HepG2 (cell line): Measurements from ENCODE around the gene BSN. TPM values are rescaled to one million over a fixed set of nuclear protein-coding genes. Genes with fewer than 3 reads are reported as not detected.

Source experiments
- BRD4 ChIP-seq: sonication (generic); formaldehyde crosslinking; IDR thresholded peaks from 2 replicates; pipeline ENCODE4 v1.4.0; 2020; ENCODE audit warnings: missing genetic modification reagents
- CHD2 ChIP-seq: IDR thresholded peaks from 2 replicates; pipeline ENCODE4 v1.6.1; 2011; ENCODE audit warnings: low read depth, low read length, improper control_type of control experiment
- MEIS1 ChIP-seq: sonication (generic); formaldehyde crosslinking; IDR thresholded peaks from 2 replicates; pipeline ENCODE4 v1.9.0; 2021; ENCODE audit warnings: mild to moderate bottlenecking, missing genetic modification reagents, moderate library complexity, borderline replicate concordance
- MTA1 ChIP-seq: sonication (generic); formaldehyde crosslinking; IDR thresholded peaks from 2 replicates; pipeline ENCODE4 v1.4.0; 2020; ENCODE audit warnings: missing genetic modification reagents, mild to moderate bottlenecking, borderline replicate concordance
- RELA ChIP-seq: sonication (generic); formaldehyde crosslinking; IDR thresholded peaks from 2 replicates; pipeline ENCODE4 v1.4.0; 2020; ENCODE audit warnings: missing genetic modification reagents
- SP5 ChIP-seq: IDR thresholded peaks from 2 replicates; pipeline ENCODE4 v1.6.1; 2016; ENCODE audit warnings: low read depth, borderline replicate concordance
- ZSCAN29 ChIP-seq: sonication (generic); formaldehyde crosslinking; conservative IDR thresholded peaks from 2 replicates; pipeline ENCODE4 v1.4.0; 2020; ENCODE audit warnings: mild to moderate bottlenecking, missing genetic modification reagents
- polyA plus RNA-seq, 8 experiments: library from polyadenylated mRNA; depleted of rRNA in 3 of 8; stranded (reverse) in 7 of 8; unstranded in 1 of 8; fragments of >200 nt; fragmentation: Illumina TruSeq in 4 of 8; extraction: Trizol in 4 of 8; gene quantifications; 2 replicates each; pipeline versions ENCODE4 v1.2.1 to v1.2.3, GENCODE V29; 2011 to 2016; ENCODE audit warnings: low read depth in 4 of 8, missing spikeins in 1 of 8, mixed read lengths in 1 of 8; ENCODE audit not compliant: insufficient read depth in 1 of 8
- total RNA-seq, 5 experiments: library from RNA; depleted of rRNA; stranded (reverse); fragments of >200 nt; fragmentation: Illumina TruSeq; extraction: Trizol; gene quantifications; 2 replicates each; pipeline ENCODE4 v1.2.3, GENCODE V29; 2016; ENCODE audit warnings: low read depth in 1 of 5
- TF ChIP-seq, protein P1 (sequence below), 2 experiments: sonication (generic) in 1 of 2; formaldehyde crosslinking in 1 of 2; IDR thresholded peaks; 2 replicates each; pipeline versions ENCODE4 v1.5.1 to v1.6.1; 2011 to 2020; ENCODE audit warnings: borderline replicate concordance in 1 of 2, low read depth in 1 of 2, low read length in 1 of 2, mild to moderate bottlenecking in 1 of 2, missing genetic modification reagents in 1 of 2, moderate library complexity in 1 of 2
- TF ChIP-seq, protein P2 (sequence below), 2 experiments: sonication (generic) in 1 of 2; formaldehyde crosslinking in 1 of 2; IDR thresholded peaks; 2 replicates each; pipeline versions ENCODE4 v1.6.1 to v1.9.0; 2014 to 2022; ENCODE audit warnings: antibody characterized with exemption in 1 of 2, borderline replicate concordance in 1 of 2, inconsistent platforms in 1 of 2, low read depth in 1 of 2, missing genetic modification reagents in 1 of 2
- TF ChIP-seq, protein P3 (sequence below): sonication (generic); formaldehyde crosslinking; IDR thresholded peaks from 2 replicates; pipeline ENCODE4 v1.5.0; 2020; ENCODE audit warnings: mild to moderate bottlenecking, missing genetic modification reagents, moderate library complexity
- TF ChIP-seq, protein P4 (sequence below): sonication (generic); formaldehyde crosslinking; IDR thresholded peaks from 2 replicates; pipeline ENCODE4 v1.9.0; 2021; ENCODE audit warnings: missing genetic modification reagents, borderline replicate concordance

BSN gene
- total and polyA plus RNA-seq, 2 of the 13 experiments (the other 11 are each of a cell fraction or from before 2014, with no cell fraction given) = 0.42 to 0.86 TPM

DNA sequence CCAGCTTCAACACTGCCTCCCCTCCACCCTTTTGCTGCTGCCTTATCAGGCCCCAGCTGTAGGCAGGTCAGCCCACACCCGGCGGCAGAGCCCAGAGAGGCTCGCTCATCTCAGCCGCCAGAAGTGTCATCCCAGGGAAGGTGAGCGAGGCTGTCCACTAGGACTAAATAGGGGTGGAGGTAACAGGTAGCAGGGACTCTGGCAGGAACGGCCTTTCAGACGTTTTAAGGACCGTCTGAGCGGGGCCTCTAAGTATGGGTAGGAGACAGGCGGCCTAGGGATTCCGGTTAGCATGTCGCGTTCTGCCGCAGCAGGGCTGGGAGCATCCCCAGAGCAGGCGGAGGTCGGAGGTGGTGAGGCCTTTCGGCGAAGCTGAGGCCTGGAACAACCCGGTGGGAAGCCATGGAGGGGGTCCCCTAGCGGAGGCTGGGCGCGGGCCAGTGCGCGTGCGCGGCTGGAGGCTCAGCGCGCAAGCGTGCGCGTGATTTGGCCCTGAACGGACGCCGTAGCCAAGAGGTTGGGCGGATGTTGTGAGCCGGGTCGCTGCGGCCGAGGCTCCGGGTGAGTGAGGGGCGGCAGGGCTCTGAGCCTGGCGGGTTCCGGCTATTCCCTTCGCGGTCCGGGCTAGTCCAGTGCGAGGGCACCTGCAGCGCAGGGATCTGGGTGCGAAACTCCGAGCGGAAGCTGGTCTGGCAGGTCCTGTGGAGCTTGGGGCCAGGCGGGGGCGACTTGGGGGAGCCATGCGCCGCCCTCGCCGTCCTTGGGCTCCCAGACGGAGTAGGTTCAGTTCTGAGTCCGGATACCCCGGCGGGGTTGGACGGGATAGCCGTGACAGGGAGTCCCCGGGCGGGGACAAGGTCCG is 135.0 kb downstream of the BSN start, which contains the start of the genes MST1 and RNF123 (continued):
- TF ChIP-seq, protein P1, sequence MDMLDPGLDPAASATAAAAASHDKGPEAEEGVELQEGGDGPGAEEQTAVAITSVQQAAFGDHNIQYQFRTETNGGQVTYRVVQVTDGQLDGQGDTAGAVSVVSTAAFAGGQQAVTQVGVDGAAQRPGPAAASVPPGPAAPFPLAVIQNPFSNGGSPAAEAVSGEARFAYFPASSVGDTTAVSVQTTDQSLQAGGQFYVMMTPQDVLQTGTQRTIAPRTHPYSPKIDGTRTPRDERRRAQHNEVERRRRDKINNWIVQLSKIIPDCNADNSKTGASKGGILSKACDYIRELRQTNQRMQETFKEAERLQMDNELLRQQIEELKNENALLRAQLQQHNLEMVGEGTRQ (IDR thresholded peaks at IDR 0.05; ENCODE audit: low read depth, low read length) = no peak
- TF ChIP-seq, protein P1 (CRISPR knock-in tag; IDR thresholded peaks at IDR 0.05; ENCODE audit: borderline replicate concordance) = no peak; the same call in 1 of the 2 replicates
- TF ChIP-seq, protein P2, sequence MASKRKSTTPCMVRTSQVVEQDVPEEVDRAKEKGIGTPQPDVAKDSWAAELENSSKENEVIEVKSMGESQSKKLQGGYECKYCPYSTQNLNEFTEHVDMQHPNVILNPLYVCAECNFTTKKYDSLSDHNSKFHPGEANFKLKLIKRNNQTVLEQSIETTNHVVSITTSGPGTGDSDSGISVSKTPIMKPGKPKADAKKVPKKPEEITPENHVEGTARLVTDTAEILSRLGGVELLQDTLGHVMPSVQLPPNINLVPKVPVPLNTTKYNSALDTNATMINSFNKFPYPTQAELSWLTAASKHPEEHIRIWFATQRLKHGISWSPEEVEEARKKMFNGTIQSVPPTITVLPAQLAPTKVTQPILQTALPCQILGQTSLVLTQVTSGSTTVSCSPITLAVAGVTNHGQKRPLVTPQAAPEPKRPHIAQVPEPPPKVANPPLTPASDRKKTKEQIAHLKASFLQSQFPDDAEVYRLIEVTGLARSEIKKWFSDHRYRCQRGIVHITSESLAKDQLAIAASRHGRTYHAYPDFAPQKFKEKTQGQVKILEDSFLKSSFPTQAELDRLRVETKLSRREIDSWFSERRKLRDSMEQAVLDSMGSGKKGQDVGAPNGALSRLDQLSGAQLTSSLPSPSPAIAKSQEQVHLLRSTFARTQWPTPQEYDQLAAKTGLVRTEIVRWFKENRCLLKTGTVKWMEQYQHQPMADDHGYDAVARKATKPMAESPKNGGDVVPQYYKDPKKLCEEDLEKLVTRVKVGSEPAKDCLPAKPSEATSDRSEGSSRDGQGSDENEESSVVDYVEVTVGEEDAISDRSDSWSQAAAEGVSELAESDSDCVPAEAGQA (IDR thresholded peaks at IDR 0.05; ENCODE audit: low read depth) = peak; percentile 65; the same call in 1 of the 2 replicates
- TF ChIP-seq, protein P2 (CRISPR knock-in tag; IDR thresholded peaks at IDR 0.05; ENCODE audit: borderline replicate concordance) = no peak
- no peak for TF ChIP-seq RELA (CRISPR knock-in tag)
- no peak for TF ChIP-seq SP5 (CRISPR knock-in tag)
- TF ChIP-seq, protein P3, sequence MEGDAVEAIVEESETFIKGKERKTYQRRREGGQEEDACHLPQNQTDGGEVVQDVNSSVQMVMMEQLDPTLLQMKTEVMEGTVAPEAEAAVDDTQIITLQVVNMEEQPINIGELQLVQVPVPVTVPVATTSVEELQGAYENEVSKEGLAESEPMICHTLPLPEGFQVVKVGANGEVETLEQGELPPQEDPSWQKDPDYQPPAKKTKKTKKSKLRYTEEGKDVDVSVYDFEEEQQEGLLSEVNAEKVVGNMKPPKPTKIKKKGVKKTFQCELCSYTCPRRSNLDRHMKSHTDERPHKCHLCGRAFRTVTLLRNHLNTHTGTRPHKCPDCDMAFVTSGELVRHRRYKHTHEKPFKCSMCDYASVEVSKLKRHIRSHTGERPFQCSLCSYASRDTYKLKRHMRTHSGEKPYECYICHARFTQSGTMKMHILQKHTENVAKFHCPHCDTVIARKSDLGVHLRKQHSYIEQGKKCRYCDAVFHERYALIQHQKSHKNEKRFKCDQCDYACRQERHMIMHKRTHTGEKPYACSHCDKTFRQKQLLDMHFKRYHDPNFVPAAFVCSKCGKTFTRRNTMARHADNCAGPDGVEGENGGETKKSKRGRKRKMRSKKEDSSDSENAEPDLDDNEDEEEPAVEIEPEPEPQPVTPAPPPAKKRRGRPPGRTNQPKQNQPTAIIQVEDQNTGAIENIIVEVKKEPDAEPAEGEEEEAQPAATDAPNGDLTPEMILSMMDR (CRISPR knock-in tag) = peak; percentile 71
- TF ChIP-seq, protein P4, sequence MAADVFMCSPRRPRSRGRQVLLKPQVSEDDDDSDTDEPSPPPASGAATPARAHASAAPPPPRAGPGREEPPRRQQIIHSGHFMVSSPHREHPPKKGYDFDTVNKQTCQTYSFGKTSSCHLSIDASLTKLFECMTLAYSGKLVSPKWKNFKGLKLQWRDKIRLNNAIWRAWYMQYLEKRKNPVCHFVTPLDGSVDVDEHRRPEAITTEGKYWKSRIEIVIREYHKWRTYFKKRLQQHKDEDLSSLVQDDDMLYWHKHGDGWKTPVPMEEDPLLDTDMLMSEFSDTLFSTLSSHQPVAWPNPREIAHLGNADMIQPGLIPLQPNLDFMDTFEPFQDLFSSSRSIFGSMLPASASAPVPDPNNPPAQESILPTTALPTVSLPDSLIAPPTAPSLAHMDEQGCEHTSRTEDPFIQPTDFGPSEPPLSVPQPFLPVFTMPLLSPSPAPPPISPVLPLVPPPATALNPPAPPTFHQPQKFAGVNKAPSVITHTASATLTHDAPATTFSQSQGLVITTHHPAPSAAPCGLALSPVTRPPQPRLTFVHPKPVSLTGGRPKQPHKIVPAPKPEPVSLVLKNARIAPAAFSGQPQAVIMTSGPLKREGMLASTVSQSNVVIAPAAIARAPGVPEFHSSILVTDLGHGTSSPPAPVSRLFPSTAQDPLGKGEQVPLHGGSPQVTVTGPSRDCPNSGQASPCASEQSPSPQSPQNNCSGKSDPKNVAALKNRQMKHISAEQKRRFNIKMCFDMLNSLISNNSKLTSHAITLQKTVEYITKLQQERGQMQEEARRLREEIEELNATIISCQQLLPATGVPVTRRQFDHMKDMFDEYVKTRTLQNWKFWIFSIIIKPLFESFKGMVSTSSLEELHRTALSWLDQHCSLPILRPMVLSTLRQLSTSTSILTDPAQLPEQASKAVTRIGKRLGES = no peak
- peak; percentile 32; the same call in 1 of the 2 replicates for TF ChIP-seq MEIS1
- peak; percentile 74; the same call in 1 of the 2 replicates for TF ChIP-seq BRD4
- TF ChIP-seq CHD2 = no peak
- no peak for TF ChIP-seq MTA1 (CRISPR knock-in tag)
- 0 out of 2 replicates have a peak, but pooled peaks have one; percentile 30 for TF ChIP-seq ZSCAN29 (CRISPR knock-in tag)
